GM19035 (cell line): ENCODE data around the gene XPNPEP1.
A peak's percentile ranks its signal among the peaks of the same experiment; 100 is the strongest.

ENCODE experiments used
- ATAC-seq: cut with Tn5 transposase; IDR thresholded peaks from one replicate; pipeline ENCODE4 v1.9.1; 2021; ENCODE audit not compliant: unreplicated experiment

XPNPEP1 gene

GRCh38 chr10:109895848-109896247 lies 27.5 kb downstream of the XPNPEP1 start:
- no peak for ATAC-seq

- ATAC-seq, result no peak
These were observed 28.1 kb downstream of the XPNPEP1 start for GRCh38 chr10:109895095-109895818.

GRCh38 chr10:109894516-109894915 lies 28.8 kb downstream of the XPNPEP1 start:
- ATAC-seq, result no peak

GRCh38 chr10:109893386-109893785 lies 29.9 kb downstream of the XPNPEP1 start:
- no peak for ATAC-seq

GRCh38 chr10:109892931-109893330 lies 30.4 kb downstream of the XPNPEP1 start:
- ATAC-seq, result no peak

GRCh38 chr10:109892117-109892516 lies 31.2 kb downstream of the XPNPEP1 start:
- no peak for ATAC-seq

- no peak for ATAC-seq
These were observed 32.2 kb downstream of the XPNPEP1 start for GRCh38 chr10:109891105-109891504.

GRCh38 chr10:109889867-109890266 lies 33.4 kb downstream of the XPNPEP1 start:
- ATAC-seq, result no peak

GRCh38 chr10:109887776-109888175 lies 35.5 kb downstream of the XPNPEP1 start:
- no peak for ATAC-seq

- no peak for ATAC-seq
These were observed 36.1 kb downstream of the XPNPEP1 start for GRCh38 chr10:109887243-109887642.

GRCh38 chr10:109886781-109887140 lies 36.5 kb downstream of the XPNPEP1 start:
- ATAC-seq, result no peak

- no peak for ATAC-seq
These were observed 37.1 kb downstream of the XPNPEP1 start for GRCh38 chr10:109886037-109886780.

- ATAC-seq, result peak; percentile 74
These were observed 39.2 kb downstream of the XPNPEP1 start for GRCh38 chr10:109883859-109884771.

- ATAC-seq, result no peak
These were observed 40.9 kb downstream of the XPNPEP1 start for GRCh38 chr10:109882251-109883057.

- no peak for ATAC-seq
These were observed 41.6 kb downstream of the XPNPEP1 start for GRCh38 chr10:109881769-109882057.

GRCh38 chr10:109880886-109881768 lies 42.2 kb downstream of the XPNPEP1 start:
- no peak for ATAC-seq

GRCh38 chr10:109877546-109877945 lies 45.8 kb downstream of the XPNPEP1 start:
- ATAC-seq, result no peak

GRCh38 chr10:109875828-109876821 lies 47.2 kb downstream of the XPNPEP1 start:
- no peak for ATAC-seq

GRCh38 chr10:109875151-109875568 lies 48.2 kb downstream of the XPNPEP1 start:
- no peak for ATAC-seq
